Spleen (tissue), 13 donors: ENCODE measurements around the gene WDFY1. TPM values are rescaled to one million over a fixed set of nuclear protein-coding genes. Genes with fewer than 3 reads are reported as not detected.

ENCODE experiments used
- DNase-seq: peaks from one replicate; pipeline ENCODE4 v3.0.0-alpha.2; 2020
- H3K27ac ChIP-seq, 8 donors: fragments of 200-600 bp; sonication (generic) in 7 of 8; 1 replicate in 4 of 8; 2 replicates in 4 of 8; pipeline versions ENCODE4 v1.5.0 to v1.8.0; 2016 to 2021; ENCODE audit warnings: inconsistent platforms in 4 of 8, mild to moderate bottlenecking in 4 of 8, moderate library complexity in 1 of 8
- H3K27me3 ChIP-seq, 7 donors: fragments of 200-600 bp; sonication (generic) in 6 of 7; replicated peaks in 1 of 7; 1 replicate in 4 of 7; 2 replicates in 3 of 7; pipeline versions ENCODE4 v1.5.0 to v1.8.0; 2016 to 2021; ENCODE audit warnings: inconsistent platforms in 3 of 7, mild to moderate bottlenecking in 1 of 7
- H3K36me3 ChIP-seq, 6 donors: fragments of 200-600 bp; sonication (generic) in 5 of 6; 1 replicate in 4 of 6; 2 replicates in 2 of 6; pipeline versions ENCODE4 v1.5.0 to v1.8.0; 2016 to 2021; ENCODE audit warnings: inconsistent platforms in 2 of 6
- H3K4me1 ChIP-seq, 6 donors: fragments of 200-600 bp; sonication (generic) in 5 of 6; 1 replicate in 3 of 6; 2 replicates in 3 of 6; pipeline versions ENCODE4 v1.5.0 to v1.8.0; 2016 to 2021; ENCODE audit warnings: inconsistent platforms in 3 of 6
- H3K4me3 ChIP-seq, 8 donors: fragments of 200-600 bp; sonication (generic) in 7 of 8; 1 replicate in 4 of 8; 2 replicates in 4 of 8; pipeline versions ENCODE4 v1.5.0 to v1.8.0; 2016 to 2021; ENCODE audit warnings: inconsistent platforms in 4 of 8, mild to moderate bottlenecking in 4 of 8, moderate library complexity in 2 of 8
- H3K9me3 ChIP-seq, 8 donors: fragments of 200-600 bp; sonication (generic) in 7 of 8; 1 replicate in 4 of 8; 2 replicates in 4 of 8; pipeline versions ENCODE4 v1.5.0 to v1.8.0; 2016 to 2021; ENCODE audit warnings: inconsistent platforms in 4 of 8
- POLR2A ChIP-seq, 3 donors: fragments of 450-650 bp; IDR thresholded peaks; one replicate each; pipeline ENCODE4 v1.5.1; 2017; ENCODE audit warnings: antibody characterized with exemption in 3 of 3, mild to moderate bottlenecking in 1 of 3
- POLR2AphosphoS5 ChIP-seq, 3 donors: sonication (generic); formaldehyde crosslinking; IDR thresholded peaks; one replicate each; pipeline ENCODE4 v1.5.1; 2017; ENCODE audit warnings: antibody characterized with exemption in 3 of 3
- WGBS, 5 donors: extraction: QIAGEN DNeasy Blood & Tissue Kit in 3 of 5; methylation state at CpG; one replicate each; pipeline versions ENCODE4 v1.1.5 to v1.1.7; 2013 to 2018; 5-methylcytosine and 5-hydroxymethylcytosine counted together
- intact Hi-C: fragments of 100-400 bp; cut with DNase I; formaldehyde crosslinking; loops from one replicate; pipeline ENCODE4 v1.15.0; 2023; ENCODE audit warnings: low total_unique reads
- long read RNA-seq, 2 donors: transcript quantifications; one replicate each; lab custom pipeline, GENCODE V29; 2026
- polyA plus RNA-seq, 3 donors: library from polyadenylated mRNA; stranded (reverse); fragments of 200-250 nt; gene quantifications; one replicate each; pipeline ENCODE4 v1.2.1, GENCODE V29; 2013
- total RNA-seq, 7 donors: library from RNA; depleted of rRNA in 3 of 7; stranded (reverse); fragments of >200 nt in 3 of 7; fragmentation: NEBNext Ultra II Directional in 4 of 7; extraction: Animal tissue kit (Norgen Biotek cat#: 25700) in 4 of 7; gene quantifications; one replicate each; pipeline versions ENCODE4 v1.1.0 to v1.2.1, GENCODE V29; 2016 to 2021
- TF ChIP-seq, protein P1 (sequence below), 11 experiments: fragments of 200-600 bp in 7 of 11; fragments of 450-650 bp in 4 of 11; sonication (generic) in 4 of 11; IDR thresholded peaks in 8 of 11; conservative IDR thresholded peaks in 3 of 11; 1 replicate in 7 of 11; 2 replicates in 4 of 11; pipeline versions ENCODE4 v1.4.0 to v1.8.0; 2016 to 2021; ENCODE audit warnings: antibody characterized with exemption in 11 of 11, inconsistent platforms in 4 of 11, mild to moderate bottlenecking in 1 of 11
- donor health status: healthy with polysubstance abuse.
- donor health status: DM: no; HTN: no; CAD: no; lungs with moderate emphysema.
- donor health status: DM: no; HTN: no; CAD: no.
- donor health status: Bipolar disorder and iron deficiency.
- donor health status: healthy.
- donor health status: DM: no; HTN: no; CAD: no.
- donor health status: DM: yes; HTN: yes; CAD: no.

WDFY1 gene
- 10 to 100 TPM; 46.4 to 68.5 (median 54.7) TPM for total RNA-seq
- 10 to 100 TPM; 14.3 to 20.4 (median 18.1) TPM for polyA plus RNA-seq
- long read RNA-seq, donor 1, full-length matches to known transcripts, result 14 of 20 reads
- long read RNA-seq, donor 1, partial matches to known transcripts, result 6 of 20 reads
- long read RNA-seq, donor 1, other reads (novel, unspliced or antisense), result 0 of 20 reads
- long read RNA-seq, donor 2, full-length matches to known transcripts, result 11 of 11 reads
- long read RNA-seq, donor 2, partial matches to known transcripts, result 0 of 11 reads
- long read RNA-seq, donor 2, other reads (novel, unspliced or antisense), result 0 of 11 reads

DNA sequence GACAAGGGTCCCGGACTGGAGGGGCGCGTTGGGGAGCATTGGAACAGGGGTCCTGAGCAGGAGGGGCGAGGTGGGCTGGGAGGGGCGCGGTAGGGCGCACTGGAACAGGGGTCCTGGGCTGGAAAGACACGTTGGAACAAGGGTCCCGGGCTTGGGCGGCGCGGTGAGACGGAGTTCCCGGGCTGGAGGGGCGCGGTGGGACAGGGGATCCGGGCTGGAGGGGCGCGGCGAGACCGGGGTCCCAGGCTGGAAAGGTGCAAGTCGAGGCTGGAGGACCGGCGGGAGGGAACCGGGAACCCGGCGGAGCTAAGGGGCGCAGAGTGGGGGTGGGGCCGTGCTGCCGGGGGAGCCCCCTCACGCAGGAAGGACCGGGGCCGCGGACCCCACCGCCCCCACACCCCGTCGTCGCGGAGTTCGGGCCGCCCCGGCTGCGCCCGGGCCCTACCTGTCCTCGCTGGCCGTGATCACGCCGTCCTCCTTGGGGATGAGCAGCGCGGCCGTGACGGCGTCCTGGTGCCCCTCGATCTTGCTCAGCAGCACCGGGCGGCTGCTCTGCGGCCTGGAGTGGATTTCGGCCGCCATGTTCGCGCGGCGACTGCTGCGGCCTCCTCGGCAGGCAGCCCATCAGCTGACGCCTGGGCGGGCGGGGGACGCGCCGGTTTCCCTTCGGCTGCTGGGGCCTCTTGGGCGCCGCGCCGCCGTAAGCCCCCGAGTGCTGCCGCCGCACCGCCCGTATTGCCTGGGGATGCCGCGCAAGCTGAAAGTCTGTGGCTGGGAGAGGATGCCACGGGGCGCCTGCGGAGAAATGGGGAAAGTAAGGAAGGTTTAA is at the start of gene WDFY1:
Gene WDFY1 (minus strand): TSS at position 633 of the 829 bp plus-strand sequence. CDS start 51 bp downstream, at position 582.
- Histone ChIP-seq H3K9me3 (no peaks in the 10 kb centered on the region), H3K27ac (peak within 1 kb of the TSS; percentile 87 to 98 (median 95)), H3K4me1 (peaks cover 22 to 83% (median 71%) of the 10 kb centered on the region in 6 donors), H3K27me3 (no peaks in the 10 kb centered on the region), H3K4me3 (peak within 1 kb of the TSS; percentile 74 to 95 (median 88)), H3K36me3 (peaks cover 0 to 5% (median 0%) of the 10 kb centered on the region in 6 donors)
- WGBS, 5 donors, result 0 to 1% (median 1%) methylated on average over 48 to 87 of the region's 87 CpGs
- intact Hi-C loops, result no loop called here
- peak; percentile 22 to 48 (median 24) for TF ChIP-seq POLR2A (IDR thresholded peaks at IDR 0.05)
- TF ChIP-seq, protein P1, sequence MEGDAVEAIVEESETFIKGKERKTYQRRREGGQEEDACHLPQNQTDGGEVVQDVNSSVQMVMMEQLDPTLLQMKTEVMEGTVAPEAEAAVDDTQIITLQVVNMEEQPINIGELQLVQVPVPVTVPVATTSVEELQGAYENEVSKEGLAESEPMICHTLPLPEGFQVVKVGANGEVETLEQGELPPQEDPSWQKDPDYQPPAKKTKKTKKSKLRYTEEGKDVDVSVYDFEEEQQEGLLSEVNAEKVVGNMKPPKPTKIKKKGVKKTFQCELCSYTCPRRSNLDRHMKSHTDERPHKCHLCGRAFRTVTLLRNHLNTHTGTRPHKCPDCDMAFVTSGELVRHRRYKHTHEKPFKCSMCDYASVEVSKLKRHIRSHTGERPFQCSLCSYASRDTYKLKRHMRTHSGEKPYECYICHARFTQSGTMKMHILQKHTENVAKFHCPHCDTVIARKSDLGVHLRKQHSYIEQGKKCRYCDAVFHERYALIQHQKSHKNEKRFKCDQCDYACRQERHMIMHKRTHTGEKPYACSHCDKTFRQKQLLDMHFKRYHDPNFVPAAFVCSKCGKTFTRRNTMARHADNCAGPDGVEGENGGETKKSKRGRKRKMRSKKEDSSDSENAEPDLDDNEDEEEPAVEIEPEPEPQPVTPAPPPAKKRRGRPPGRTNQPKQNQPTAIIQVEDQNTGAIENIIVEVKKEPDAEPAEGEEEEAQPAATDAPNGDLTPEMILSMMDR (IDR thresholded peaks at IDR 0.05 in 8 of 11, conservative IDR thresholded peaks at IDR 0.05 in 3 of 11), result peak in 1 of 11 experiments; percentile 14
- peak; percentile 91 to 94 (median 94) for TF ChIP-seq POLR2AphosphoS5 (IDR thresholded peaks at IDR 0.05)
- peak; percentile 98 for DNase-seq

- 74 to 90% (median 80%) methylated on average over 4 of the region's 4 CpGs for WGBS, 5 donors
- intact Hi-C loops, result no loop called here
Measured at GRCh38 chr2:223994562-223995162, 49.5 kb upstream of the WDFY1 start.

GRCh38 chr2:223993634-223994232 is 48.6 kb upstream of the WDFY1 start:
- TF ChIP-seq, protein P1 (IDR thresholded peaks at IDR 0.05 in 8 of 11, conservative IDR thresholded peaks at IDR 0.05 in 3 of 11), result peak; percentile 67 to 87 (median 80)
- TF ChIP-seq POLR2AphosphoS5 (IDR thresholded peaks at IDR 0.05), result no peak
- Histone ChIP-seq H3K9me3 (no peaks in the 10 kb centered on the region), H3K27me3 (no peaks in the 10 kb centered on the region), H3K4me1 (peaks cover 0 to 7% (median 0%) of the 10 kb centered on the region in 6 donors), H3K36me3 (peaks cover 0 to 7% (median 0%) of the 10 kb centered on the region in 6 donors), H3K4me3 (no peak overlapping the region), H3K27ac (no peak overlapping the region)
- DNase-seq, result no peak
- WGBS, 5 donors, result 35 to 41% (median 36%) methylated on average over 5 of the region's 5 CpGs
- intact Hi-C loops, result loop anchor here (2.0 kb wide), 1 partner anchor 291 kb away; no protein-coding TSS in a partner anchor

More at GRCh38 chr2:223994562-223995162, 49.5 kb upstream of the WDFY1 start:
- H3K9me3 ChIP-seq, result no peaks in the 10 kb centered on the region
- H3K27ac ChIP-seq, result no peak overlapping the region
- no peaks in the 10 kb centered on the region for H3K27me3 ChIP-seq
- no peak for DNase-seq
- H3K4me3 ChIP-seq, result no peak overlapping the region
- TF ChIP-seq POLR2A (IDR thresholded peaks at IDR 0.05) (no peak), POLR2AphosphoS5 (IDR thresholded peaks at IDR 0.05) (no peak)
- TF ChIP-seq, protein P1 (IDR thresholded peaks at IDR 0.05 in 8 of 11, conservative IDR thresholded peaks at IDR 0.05 in 3 of 11), result no peak
- peaks cover 0 to 7% (median 0%) of the 10 kb centered on the region in 6 donors for H3K36me3 ChIP-seq
- H3K4me1 ChIP-seq, result peaks cover 0 to 7% (median 0%) of the 10 kb centered on the region in 6 donors
